OCI-LY3 (cell line): ENCODE data around the gene HCFC1.

Experiments
- H2AFZ ChIP-seq: fragments of 200-600, 300-600 bp; shearing (Covaris generic); 2 replicates; pipeline ENCODE4 v1.6.0; 2014; ENCODE audit warnings: antibody characterized with exemption, low read depth, low read length
- H3K27ac ChIP-seq: fragments of 200-600, 300-600 bp; sonication (generic); 2 replicates; pipeline ENCODE4 v1.5.1; 2014; ENCODE audit warnings: mild to moderate bottlenecking, low read length, moderate library complexity, mixed read lengths
- H3K27me3 ChIP-seq: fragments of 200-600, 300-600 bp; sonication (generic); 2 replicates; pipeline ENCODE4 v1.6.1; 2014; ENCODE audit warnings: low read depth, low read length, mixed read lengths
- H3K36me3 ChIP-seq: fragments of 200-600, 300-600 bp; sonication (generic); replicated peaks from 2 replicates; pipeline ENCODE3; 2014; ENCODE audit warnings: low read depth, low read length, mixed read lengths
- H3K4me1 ChIP-seq: fragments of 300-600, 200-600 bp; sonication (generic); 2 replicates; pipeline ENCODE4 v1.6.1; 2014; ENCODE audit warnings: low read length, mixed read lengths
- H3K4me2 ChIP-seq: fragments of 200-600, 300-600 bp; sonication (generic); 2 replicates; pipeline ENCODE4 v1.6.1; 2014; ENCODE audit warnings: low read length, mixed read lengths
- H3K4me3 ChIP-seq: fragments of 300-600, 200-600 bp; sonication (generic); 2 replicates; pipeline ENCODE4 v1.5.1; 2014; ENCODE audit warnings: antibody characterized with exemption, mild to moderate bottlenecking, low read length, moderate library complexity
- H3K79me2 ChIP-seq: fragments of 300-600, 200-600 bp; shearing (Covaris generic); 2 replicates; pipeline ENCODE4 v1.6.1; 2014; ENCODE audit warnings: mild to moderate bottlenecking, low read length, mixed read lengths
- H3K9ac ChIP-seq: fragments of 300-600, 200-600 bp; shearing (Covaris generic); 2 replicates; pipeline ENCODE4 v1.6.0; 2014; ENCODE audit warnings: mild to moderate bottlenecking, low read length, moderate library complexity
- H3K9me3 ChIP-seq: fragments of 200-600, 300-600 bp; shearing (Covaris generic); 2 replicates; pipeline ENCODE4 v1.6.1; 2014; ENCODE audit warnings: low read length, mixed read lengths; ENCODE audit not compliant: insufficient read depth
- H4K20me1 ChIP-seq: fragments of 200-600, 300-600 bp; sonication (generic); 2 replicates; pipeline ENCODE4 v1.6.1; 2016; ENCODE audit warnings: low read length, mixed read lengths; ENCODE audit not compliant: insufficient read depth
- EZH2phosphoT487 ChIP-seq: fragments of 200-600 bp; shearing (Covaris generic); IDR thresholded peaks from 2 replicates; pipeline ENCODE4 v1.6.1; 2018; ENCODE audit warnings: antibody characterized with exemption, mixed run types, low read depth
- TF ChIP-seq, protein P1 (sequence below): fragments of 200-600, 300-600 bp; sonication (generic); IDR thresholded peaks from 2 replicates; pipeline ENCODE4 v1.5.1; 2014; ENCODE audit warnings: antibody characterized with exemption, low read length, low read depth

Gene HCFC1

DNA sequence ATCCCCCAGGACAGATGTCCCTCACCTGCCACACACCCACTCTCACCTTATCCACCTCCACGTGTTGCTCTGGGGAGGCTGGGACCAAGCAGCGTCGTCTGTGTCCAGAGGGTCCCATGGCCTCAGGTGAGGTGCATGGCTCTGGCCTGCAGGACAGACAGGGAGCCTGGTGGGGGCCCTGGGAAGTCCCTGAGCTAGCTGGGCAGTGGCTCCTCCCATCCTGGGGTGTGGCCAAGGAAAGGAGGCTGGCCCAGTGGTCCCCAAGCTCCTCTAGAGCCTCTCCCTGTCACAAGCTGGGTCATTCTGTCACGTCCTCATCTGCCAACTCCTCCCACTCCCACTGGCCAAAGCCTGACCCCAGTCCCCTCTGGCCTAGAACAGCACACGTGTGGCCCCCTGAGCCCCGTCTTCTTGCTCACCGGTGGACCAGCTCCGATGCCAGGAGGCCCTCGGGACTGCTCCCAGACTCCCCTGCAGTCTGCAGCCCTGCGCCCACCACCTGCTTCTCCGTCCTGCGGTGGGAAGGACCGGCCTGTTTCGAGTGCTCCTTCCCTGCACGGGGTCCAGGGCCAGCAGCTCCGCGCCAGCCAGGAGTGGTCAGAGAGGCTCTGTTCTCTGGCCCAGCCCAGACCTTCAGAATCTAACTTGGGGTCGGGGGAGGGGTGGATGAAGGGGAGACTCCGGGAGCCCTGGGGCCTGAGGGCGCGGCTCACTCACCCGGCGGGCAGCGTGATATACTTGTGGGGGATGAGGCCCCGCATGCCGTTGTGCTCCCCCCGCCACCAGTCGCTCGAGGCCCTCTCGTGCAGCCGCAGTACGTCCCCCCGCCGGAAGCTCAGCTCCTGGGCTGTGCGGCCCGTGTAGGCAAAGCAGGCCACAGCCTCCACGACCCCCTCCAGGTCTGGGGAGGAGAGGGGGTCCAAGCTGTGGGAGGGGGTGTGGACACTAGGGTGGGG is 62.3 kb downstream of the HCFC1 start:
- no peak overlapping the region for H2AFZ ChIP-seq
- peaks cover 10% of the 10 kb centered on the region for H3K36me3 ChIP-seq
- H3K9me3 ChIP-seq = no peaks in the 10 kb centered on the region
- no peak overlapping the region for H3K27ac ChIP-seq
- H3K4me1 ChIP-seq = peaks cover 5% of the 10 kb centered on the region
- H3K79me2 ChIP-seq = no peaks in the 10 kb centered on the region
- TF ChIP-seq EZH2phosphoT487 = no peak
- TF ChIP-seq, protein P1, sequence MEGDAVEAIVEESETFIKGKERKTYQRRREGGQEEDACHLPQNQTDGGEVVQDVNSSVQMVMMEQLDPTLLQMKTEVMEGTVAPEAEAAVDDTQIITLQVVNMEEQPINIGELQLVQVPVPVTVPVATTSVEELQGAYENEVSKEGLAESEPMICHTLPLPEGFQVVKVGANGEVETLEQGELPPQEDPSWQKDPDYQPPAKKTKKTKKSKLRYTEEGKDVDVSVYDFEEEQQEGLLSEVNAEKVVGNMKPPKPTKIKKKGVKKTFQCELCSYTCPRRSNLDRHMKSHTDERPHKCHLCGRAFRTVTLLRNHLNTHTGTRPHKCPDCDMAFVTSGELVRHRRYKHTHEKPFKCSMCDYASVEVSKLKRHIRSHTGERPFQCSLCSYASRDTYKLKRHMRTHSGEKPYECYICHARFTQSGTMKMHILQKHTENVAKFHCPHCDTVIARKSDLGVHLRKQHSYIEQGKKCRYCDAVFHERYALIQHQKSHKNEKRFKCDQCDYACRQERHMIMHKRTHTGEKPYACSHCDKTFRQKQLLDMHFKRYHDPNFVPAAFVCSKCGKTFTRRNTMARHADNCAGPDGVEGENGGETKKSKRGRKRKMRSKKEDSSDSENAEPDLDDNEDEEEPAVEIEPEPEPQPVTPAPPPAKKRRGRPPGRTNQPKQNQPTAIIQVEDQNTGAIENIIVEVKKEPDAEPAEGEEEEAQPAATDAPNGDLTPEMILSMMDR = no peak
- H3K9ac ChIP-seq = no peak overlapping the region
- H3K27me3 ChIP-seq = no peaks in the 10 kb centered on the region
- H3K4me2 ChIP-seq = no peak overlapping the region
- no peaks in the 10 kb centered on the region for H4K20me1 ChIP-seq
- no peak overlapping the region for H3K4me3 ChIP-seq

- H2AFZ ChIP-seq = no peak overlapping the region
- H3K79me2 ChIP-seq = no peaks in the 10 kb centered on the region
- H4K20me1 ChIP-seq = no peaks in the 10 kb centered on the region
- H3K4me3 ChIP-seq = no peak overlapping the region
- no peak overlapping the region for H3K4me2 ChIP-seq
- no peak overlapping the region for H3K9ac ChIP-seq
- H3K36me3 ChIP-seq = peaks cover 5% of the 10 kb centered on the region
- H3K9me3 ChIP-seq = no peaks in the 10 kb centered on the region
- no peak for TF ChIP-seq EZH2phosphoT487
- TF ChIP-seq, protein P1 = no peak
- no peaks in the 10 kb centered on the region for H3K27me3 ChIP-seq
- peaks cover 14% of the 10 kb centered on the region for H3K4me1 ChIP-seq
- no peak overlapping the region for H3K27ac ChIP-seq
Observed at GRCh38 chrX:153908219-153908860, 63.3 kb downstream of the HCFC1 start.

DNA sequence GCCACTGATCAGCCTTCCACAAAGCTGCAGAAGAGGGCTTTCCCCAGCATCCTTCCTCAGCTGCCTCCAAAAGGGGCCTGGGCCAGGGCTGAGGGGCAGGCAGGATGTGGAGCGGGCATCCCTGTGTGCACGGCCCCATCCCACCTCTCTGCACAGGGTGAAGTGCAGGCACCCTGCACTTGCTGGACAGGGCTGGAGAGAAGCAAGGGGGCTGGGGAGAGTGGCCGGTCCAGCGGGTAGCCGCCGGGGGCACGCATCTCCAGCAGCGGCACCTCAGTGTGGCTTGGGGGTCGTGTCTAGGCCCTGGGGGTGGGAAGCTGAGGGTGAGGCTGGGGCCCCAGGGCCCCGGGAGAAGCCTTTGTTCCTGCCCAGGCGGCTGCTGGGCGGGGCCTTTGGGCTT is 64.2 kb downstream of the HCFC1 start:
- H3K4me3 ChIP-seq = no peak overlapping the region
- H3K4me1 ChIP-seq = peaks cover 23% of the 10 kb centered on the region
- H2AFZ ChIP-seq = no peak overlapping the region
- no peak overlapping the region for H3K27ac ChIP-seq
- H3K9ac ChIP-seq = no peak overlapping the region
- H3K27me3 ChIP-seq = no peaks in the 10 kb centered on the region
- no peaks in the 10 kb centered on the region for H4K20me1 ChIP-seq
- H3K36me3 ChIP-seq = peaks cover 4% of the 10 kb centered on the region
- H3K9me3 ChIP-seq = no peaks in the 10 kb centered on the region
- H3K79me2 ChIP-seq = no peaks in the 10 kb centered on the region
- TF ChIP-seq, protein P1 = no peak
- TF ChIP-seq EZH2phosphoT487 = no peak
- no peak overlapping the region for H3K4me2 ChIP-seq
